HG02588 (cell line): ENCODE measurements around the gene SCAF4.
"Not testable (repeated sequence)": the region's sequence is repeated elsewhere in the genome, so short reads cannot be mapped to it uniquely, and the experiment has no call there.

Source experiments
- ATAC-seq: cut with Tn5 transposase; IDR thresholded peaks from one replicate; pipeline ENCODE4 v1.9.1; 2021; ENCODE audit warnings: mild to moderate bottlenecking, moderate library complexity; ENCODE audit not compliant: unreplicated experiment

SCAF4 gene

DNA sequence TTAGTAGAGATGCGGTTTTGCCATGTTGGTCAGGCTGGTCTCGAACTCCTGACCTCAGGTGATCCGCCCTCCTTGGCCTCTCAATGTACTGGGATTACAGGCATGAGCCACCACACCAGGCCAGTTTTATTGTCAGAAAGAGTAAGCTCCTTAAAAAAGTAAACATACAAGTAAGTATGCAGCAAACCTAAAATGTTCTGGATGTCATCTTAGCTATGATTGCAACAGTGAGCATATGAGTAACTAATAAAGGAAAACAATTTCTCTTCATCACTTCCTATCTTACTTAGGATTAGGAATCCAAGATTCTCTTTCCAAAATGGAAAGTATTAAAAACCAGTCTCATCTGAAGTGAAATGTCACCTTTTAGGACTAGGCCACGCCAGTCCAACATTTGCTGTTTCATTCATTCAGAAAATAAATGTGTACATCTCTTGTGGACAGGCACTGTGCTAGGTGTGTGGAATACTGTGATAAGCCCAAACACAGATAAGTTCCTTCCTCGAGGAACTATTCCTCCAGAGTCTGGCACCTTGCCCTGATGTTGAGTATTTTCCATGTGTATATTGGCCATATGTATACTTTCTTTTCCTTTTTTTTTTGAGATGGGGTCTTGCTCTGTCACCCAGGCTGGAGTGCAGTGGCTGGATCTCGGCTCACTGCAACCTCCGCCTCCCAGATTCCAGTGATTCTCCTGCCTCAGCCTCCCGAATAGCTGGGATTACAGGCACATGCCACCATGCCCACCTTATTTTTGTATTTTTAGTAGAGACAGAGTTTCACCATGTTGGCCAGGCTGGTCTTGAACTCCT is 5.9 kb upstream of the SCAF4 start:
- not testable (repeated sequence) for ATAC-seq

- no peak for ATAC-seq
These were observed 3.6 kb upstream of the SCAF4 start for GRCh38 chr21:31735511-31735992.

DNA sequence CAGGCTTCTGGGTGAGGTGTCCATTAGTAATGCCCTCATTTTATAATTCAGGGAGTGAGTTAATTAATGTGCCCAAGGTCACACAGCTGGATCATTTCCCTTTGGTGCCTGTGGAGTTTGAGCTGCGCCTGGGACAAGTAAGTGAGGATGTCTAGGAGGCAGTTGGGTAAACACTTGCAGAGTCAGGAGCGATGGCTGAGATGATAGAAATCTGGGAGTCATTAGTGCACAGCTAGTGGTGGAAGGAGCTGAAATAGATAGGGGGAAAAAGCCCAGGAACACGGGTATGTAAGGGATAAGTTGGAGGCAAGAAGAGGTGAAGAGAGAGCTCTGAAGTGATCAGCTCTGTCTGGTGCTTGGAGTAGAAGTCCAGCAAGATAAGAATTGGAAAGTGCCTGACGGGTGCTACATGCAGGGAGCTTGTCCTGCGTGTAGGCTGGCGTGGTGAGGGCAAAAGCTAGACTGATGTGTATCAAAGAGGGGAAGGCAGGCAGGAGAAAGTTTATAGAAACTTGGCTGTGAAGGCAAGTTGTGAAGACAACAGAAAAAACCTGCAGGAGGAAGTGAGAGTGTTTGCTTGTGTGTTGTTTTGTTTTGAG is 1.7 kb upstream of the SCAF4 start:
- ATAC-seq: no peak

- no peak for ATAC-seq
These were observed 956 bp upstream of the SCAF4 start for GRCh38 chr21:31732597-31733550.

DNA sequence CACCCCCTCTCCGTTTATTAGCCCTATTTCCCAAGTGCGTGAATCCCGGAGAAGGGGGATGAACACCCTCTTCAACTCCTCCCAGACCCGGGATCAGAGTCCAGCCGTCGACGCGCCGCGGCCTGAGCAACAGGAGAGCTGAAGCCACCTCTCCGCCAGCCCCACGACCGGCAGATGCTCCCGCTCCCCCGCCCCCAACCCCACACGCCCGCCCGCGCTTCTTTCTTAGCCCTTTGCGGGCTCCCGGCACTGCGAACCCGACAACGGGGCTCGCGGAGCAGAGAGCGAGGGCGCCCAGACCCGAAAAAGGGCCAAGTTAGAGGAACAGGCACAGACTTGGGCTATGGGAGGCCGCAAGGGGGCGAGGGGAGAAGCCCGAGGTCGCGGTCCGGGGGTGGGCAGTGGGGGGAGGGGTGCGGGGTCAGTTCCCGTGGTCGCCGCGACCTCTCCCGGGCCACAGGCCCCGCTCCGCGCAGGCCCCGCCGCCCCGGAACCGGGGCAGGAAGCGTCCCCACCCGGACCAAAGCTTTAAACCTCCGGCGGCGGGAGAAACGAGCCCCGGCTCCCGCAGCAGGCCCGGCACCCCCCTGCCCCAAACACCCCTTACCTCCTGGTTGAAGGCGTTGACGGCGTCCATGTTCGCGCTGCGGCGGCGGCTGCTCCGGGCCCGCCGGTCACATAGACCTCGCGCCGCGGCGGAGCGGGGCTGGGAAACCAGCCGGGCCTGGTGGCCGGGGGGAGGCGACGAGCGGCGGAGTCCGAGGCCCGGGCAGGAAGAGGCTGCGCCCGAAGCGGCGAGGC is 662 bp downstream of the SCAF4 start:
- ATAC-seq: peak; percentile 20

- ATAC-seq: no peak
These were observed 1.2 kb downstream of the SCAF4 start for GRCh38 chr21:31730712-31731055.

GRCh38 chr21:31729622-31730343 is 2.1 kb downstream of the SCAF4 start:
- ATAC-seq: no peak

DNA sequence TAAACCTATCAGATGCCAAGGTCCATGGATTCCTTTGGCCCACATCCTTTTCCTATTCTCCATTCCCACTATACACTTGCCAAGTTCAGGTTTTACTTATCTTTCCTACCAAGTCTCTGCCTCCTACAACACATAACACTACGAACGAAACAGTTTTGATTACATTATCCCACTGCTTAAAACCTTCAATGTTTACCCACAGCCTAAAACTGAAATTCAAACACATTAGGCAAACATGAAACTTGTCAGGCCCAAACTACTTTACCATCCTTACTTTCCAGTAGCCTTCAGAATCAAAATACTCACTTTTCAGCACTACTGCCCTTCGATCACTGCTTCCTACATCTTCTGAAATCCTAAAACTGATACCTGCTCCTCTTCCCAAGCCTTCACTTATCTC is 3.0 kb downstream of the SCAF4 start:
- ATAC-seq: no peak

DNA sequence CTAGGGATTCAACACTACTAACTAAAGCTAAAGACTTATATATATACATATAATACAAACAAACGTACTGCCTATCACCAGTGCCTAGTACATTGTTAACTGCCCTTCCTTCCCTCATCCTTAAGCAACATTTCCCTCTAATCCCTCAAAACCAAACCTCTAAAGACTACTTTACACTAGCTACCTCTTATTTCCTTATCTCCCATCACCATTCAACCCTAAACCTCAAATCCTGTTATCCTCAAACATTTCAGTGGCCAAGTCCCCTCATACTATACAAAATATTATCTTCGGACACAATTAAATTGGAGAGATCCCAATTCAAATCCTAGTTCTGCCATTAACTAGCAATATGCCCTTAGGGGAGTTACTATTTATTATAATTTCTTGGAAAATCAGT is 3.7 kb downstream of the SCAF4 start:
- no peak for ATAC-seq

GRCh38 chr21:31727181-31727580 is 4.7 kb downstream of the SCAF4 start:
- ATAC-seq: no peak

DNA sequence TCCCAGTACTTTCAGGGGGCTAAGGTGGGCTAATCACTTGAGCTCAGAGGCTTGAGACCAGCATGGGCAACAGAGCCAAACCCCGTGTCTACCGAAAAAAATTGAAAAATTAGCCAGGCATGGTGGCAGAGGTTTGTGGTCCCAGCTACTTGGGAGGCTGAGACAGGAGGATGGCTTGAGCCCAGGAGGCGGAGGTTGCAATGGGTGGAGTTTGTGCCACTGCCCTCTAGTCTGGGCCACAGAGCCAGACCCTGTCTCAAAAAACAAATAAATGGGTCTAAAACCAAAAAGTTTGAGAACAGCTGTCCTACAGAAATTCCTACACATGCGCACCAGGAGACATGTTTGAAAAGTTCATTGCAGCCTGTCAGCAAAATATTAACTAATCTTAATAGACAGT is 5.5 kb downstream of the SCAF4 start:
- no peak for ATAC-seq

DNA sequence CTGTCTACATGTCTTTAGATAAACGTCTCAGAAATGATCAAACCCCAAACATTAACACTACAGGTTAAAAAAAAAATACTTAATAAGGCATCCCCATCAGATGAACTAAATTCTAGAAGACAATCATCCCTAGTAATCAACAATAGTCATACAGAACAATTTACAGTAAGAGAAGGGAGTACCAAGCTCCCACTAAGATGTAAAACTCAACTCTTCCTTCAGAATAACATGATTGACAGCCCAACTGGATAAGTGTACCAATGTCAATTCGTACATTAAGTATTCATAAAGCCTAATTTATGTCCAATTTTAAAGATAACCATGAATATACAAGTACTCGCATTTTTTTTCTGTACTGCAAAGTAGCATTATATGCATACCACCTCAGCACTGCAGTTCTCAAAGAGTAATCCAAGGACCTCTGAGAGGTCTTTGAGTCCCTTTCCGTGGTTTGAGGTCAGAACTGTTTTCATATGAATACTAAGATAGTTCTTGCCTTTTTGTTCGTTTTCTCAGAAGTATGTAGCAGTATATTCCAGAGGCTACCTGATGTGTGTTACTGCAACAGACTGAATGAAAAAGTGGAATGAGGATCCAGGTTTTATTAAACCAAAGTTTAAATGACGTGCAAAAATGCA is 6.6 kb downstream of the SCAF4 start:
- no peak for ATAC-seq

DNA sequence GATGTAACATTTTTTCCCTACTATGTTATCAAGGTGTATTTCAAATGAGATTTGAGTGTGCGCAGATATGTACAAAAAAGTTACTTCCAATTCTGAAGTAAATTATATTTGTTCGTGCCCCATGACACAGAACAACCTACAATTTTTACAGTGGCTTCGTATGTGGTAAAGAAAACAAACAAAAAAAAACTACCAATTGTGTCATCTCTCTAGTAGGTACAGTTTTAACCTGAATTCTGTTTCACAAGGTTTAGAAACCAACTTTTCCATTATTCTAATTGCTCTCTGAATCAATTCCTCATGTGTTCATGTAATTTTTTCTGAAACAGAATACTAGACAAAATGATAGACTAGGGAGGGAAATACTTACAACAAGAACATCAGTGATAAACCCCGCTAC is 7.4 kb downstream of the SCAF4 start:
- ATAC-seq: no peak

DNA sequence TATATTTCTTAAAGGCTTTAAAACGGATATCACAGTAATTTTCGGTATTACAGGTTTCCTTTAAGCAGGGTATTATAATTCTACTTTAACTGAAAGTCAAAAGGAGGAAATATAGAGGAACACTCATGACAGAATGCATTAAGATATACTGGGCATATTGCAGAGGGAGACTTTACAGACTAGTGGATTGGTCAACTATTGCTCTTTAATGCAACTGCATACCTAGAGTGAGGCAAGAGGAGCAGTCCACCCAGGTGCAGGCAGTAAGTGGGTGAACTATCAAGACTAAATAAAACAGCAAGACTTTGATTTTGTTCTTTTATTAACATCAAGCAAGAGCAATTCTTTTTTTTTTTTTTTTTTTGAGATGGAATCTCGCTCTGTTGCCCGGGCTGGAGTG is 10.5 kb downstream of the SCAF4 start:
- ATAC-seq: no peak

DNA sequence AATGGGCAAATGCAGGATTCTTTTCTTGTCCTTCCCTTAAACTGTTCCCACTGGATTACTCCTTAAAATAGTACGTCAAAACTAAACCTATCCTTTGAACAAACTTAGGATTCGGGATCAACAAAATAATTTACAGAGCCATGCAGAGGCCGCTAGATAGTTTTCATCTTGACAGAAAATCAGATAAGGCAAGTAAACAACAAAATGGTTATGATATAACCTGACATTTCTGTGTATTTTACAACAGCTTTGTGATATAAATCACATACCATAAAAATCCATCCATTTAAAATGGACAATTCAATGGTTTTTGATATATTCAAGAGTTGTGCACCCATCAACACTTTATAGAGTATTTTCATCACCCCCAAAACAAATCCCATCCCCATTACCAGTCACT is 11.2 kb downstream of the SCAF4 start:
- ATAC-seq: no peak

DNA sequence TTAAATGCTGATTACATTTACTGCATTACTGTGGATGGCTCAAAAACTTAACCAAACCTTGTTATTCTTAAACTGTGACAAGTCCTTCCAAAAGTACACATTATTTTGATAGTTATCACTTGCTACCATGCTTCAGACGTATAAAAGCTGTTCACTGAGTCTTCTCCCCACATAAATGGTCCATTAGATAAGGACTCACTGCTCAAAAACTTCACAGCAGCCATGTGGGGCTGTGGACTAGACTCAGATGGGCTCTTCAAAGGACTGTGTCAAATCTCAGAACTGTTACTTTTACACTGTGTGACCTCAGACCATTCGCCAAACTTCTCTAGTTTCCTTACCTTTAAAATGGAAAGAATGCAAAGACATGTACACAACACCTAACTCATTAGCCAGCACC is 11.6 kb downstream of the SCAF4 start:
- no peak for ATAC-seq

GRCh38 chr21:31716106-31716505 is 15.8 kb downstream of the SCAF4 start:
- ATAC-seq: no peak

- no peak for ATAC-seq
These were observed 17.1 kb downstream of the SCAF4 start for GRCh38 chr21:31714741-31715365.
